ENCODE data around the gene RPS14. TPM values are rescaled to one million over a fixed set of nuclear protein-coding genes. Genes with fewer than 3 reads are reported as not detected.

RPS14 gene
- polyA plus RNA-seq, 1 donor (not counting 4 experiments of a cell fraction or from before 2014, with no cell fraction given): 3,540 TPM

GRCh38 chr5:150407096-150407720 lies 42.3 kb downstream of the RPS14 start:
- Histone ChIP-seq H3K9ac (ENCODE audit: control insufficient read depth, extremely low read depth, insufficient read depth, low read length) (no peak overlapping the region), H3K9me3 (ENCODE audit: control insufficient read depth, low read depth, low read length) (no peaks in the 10 kb centered on the region), H3K36me3 (ENCODE audit: control insufficient read depth in 2 of 2, extremely low read depth in 1 of 2, insufficient read depth in 2 of 2, low read length in 2 of 2) (no peaks in the 10 kb centered on the region), H3K4me3 (ENCODE audit: control insufficient read depth in 2 of 3, extremely low read depth in 1 of 3, insufficient read depth in 2 of 3, low read depth in 1 of 3, low read length in 3 of 3) (no peak overlapping the region), H3K27me3 (ENCODE audit: control insufficient read depth, extremely low read depth, insufficient read depth, low read length) (no peaks in the 10 kb centered on the region), H3K4me1 (ENCODE audit: control insufficient read depth, extremely low read depth, insufficient read depth, low read length) (no peaks in the 10 kb centered on the region), H3K9me1 (ENCODE audit: control insufficient read depth, extremely low read depth, insufficient read depth, low read length) (no peaks in the 10 kb centered on the region), H3K79me2 (ENCODE audit: control insufficient read depth, insufficient read depth, low read length) (no peaks in the 10 kb centered on the region), H4K20me1 (ENCODE audit: control insufficient read depth, extremely low read depth, insufficient read depth, low read length) (no peaks in the 10 kb centered on the region), H3K27ac (ENCODE audit: control insufficient read depth, insufficient read depth, low read length) (no peak overlapping the region), H3K4me2 (ENCODE audit: control insufficient read depth, extremely low read depth, insufficient read depth, low read depth, low read length) (no peak overlapping the region), H2AFZ (ENCODE audit: control insufficient read depth, low read length) (no peak overlapping the region)
- FAIRE-seq (no peak), DNase-seq (ENCODE audit: low read depth, low spot score) (no peak)
- dilution Hi-C loops (cut with MboI; ENCODE audit: extremely low pct_ligation_motif_present, low sequenced_read_pairs): no loop called here
- TF ChIP-seq CTCF (optimal IDR thresholded peaks at IDR 0.05 in 1 of 3, IDR thresholded peaks at IDR 0.05 in 1 of 3, conservative IDR thresholded peaks at IDR 0.05 in 1 of 3; ENCODE audit: extremely low read depth in 1 of 3, insufficient read depth in 2 of 3, low read length in 3 of 3): no peak
- TF ChIP-seq EZH2 (IDR thresholded peaks at IDR 0.05; ENCODE audit: low read length): no peak

GRCh38 chr5:150406723-150407095 lies 42.8 kb downstream of the RPS14 start:
- Histone ChIP-seq H3K4me2 (ENCODE audit: control insufficient read depth, extremely low read depth, insufficient read depth, low read depth, low read length) (no peak overlapping the region), H3K36me3 (ENCODE audit: control insufficient read depth in 2 of 2, extremely low read depth in 1 of 2, insufficient read depth in 2 of 2, low read length in 2 of 2) (no peaks in the 10 kb centered on the region), H4K20me1 (ENCODE audit: control insufficient read depth, extremely low read depth, insufficient read depth, low read length) (no peaks in the 10 kb centered on the region), H3K4me3 (ENCODE audit: control insufficient read depth in 2 of 3, extremely low read depth in 1 of 3, insufficient read depth in 2 of 3, low read depth in 1 of 3, low read length in 3 of 3) (no peak overlapping the region), H3K79me2 (ENCODE audit: control insufficient read depth, insufficient read depth, low read length) (no peaks in the 10 kb centered on the region), H3K9me1 (ENCODE audit: control insufficient read depth, extremely low read depth, insufficient read depth, low read length) (no peaks in the 10 kb centered on the region), H3K9me3 (ENCODE audit: control insufficient read depth, low read depth, low read length) (no peaks in the 10 kb centered on the region), H3K9ac (ENCODE audit: control insufficient read depth, extremely low read depth, insufficient read depth, low read length) (no peak overlapping the region), H3K27me3 (ENCODE audit: control insufficient read depth, extremely low read depth, insufficient read depth, low read length) (no peaks in the 10 kb centered on the region), H3K27ac (ENCODE audit: control insufficient read depth, insufficient read depth, low read length) (no peak overlapping the region), H3K4me1 (ENCODE audit: control insufficient read depth, extremely low read depth, insufficient read depth, low read length) (no peaks in the 10 kb centered on the region), H2AFZ (ENCODE audit: control insufficient read depth, low read length) (no peak overlapping the region)
- no peak for FAIRE-seq
- no peak for TF ChIP-seq CTCF (optimal IDR thresholded peaks at IDR 0.05 in 1 of 3, IDR thresholded peaks at IDR 0.05 in 1 of 3, conservative IDR thresholded peaks at IDR 0.05 in 1 of 3; ENCODE audit: extremely low read depth in 1 of 3, insufficient read depth in 2 of 3, low read length in 3 of 3)
- dilution Hi-C loops (cut with MboI; ENCODE audit: extremely low pct_ligation_motif_present, low sequenced_read_pairs): no loop called here
- DNase-seq (ENCODE audit: low read depth, low spot score): no peak
